Cardiac fibroblast (primary cell): ENCODE measurements around the gene VAC14.

Experiments used
- DNase-seq, 2 donors: peaks; one replicate each; pipeline versions ENCODE4 v3.0.0 to v3.0.0-alpha.2; 2010; ENCODE audit warnings: low read depth in 2 of 2
- H3K4me3 ChIP-seq, 2 donors: replicated peaks in 1 of 2; 1 replicate in 1 of 2; 2 replicates in 1 of 2; pipeline ENCODE4 v1.5.1; 2011; ENCODE audit warnings: low read depth in 2 of 2, low read length in 2 of 2, mild to moderate bottlenecking in 2 of 2, moderate library complexity in 1 of 2
- CTCF ChIP-seq: IDR thresholded peaks from one replicate; pipeline ENCODE4 v1.5.1; 2011; ENCODE audit warnings: low read depth, mild to moderate bottlenecking, low read length, inconsistent platforms

VAC14 gene

GRCh38 chr16:70734522-70735095 lies 66.3 kb downstream of the VAC14 start:
- H3K4me3 ChIP-seq, result no peak overlapping the region
- DNase-seq, result no peak
- no peak for TF ChIP-seq CTCF

- H3K4me3 ChIP-seq, result no peak overlapping the region
- no peak for DNase-seq
- no peak for TF ChIP-seq CTCF
Observed at GRCh38 chr16:70730944-70731343, 70.0 kb downstream of the VAC14 start.

- DNase-seq, result no peak
- H3K4me3 ChIP-seq, result no peak overlapping the region
- no peak for TF ChIP-seq CTCF
Observed at GRCh38 chr16:70730031-70730430, 70.9 kb downstream of the VAC14 start.

GRCh38 chr16:70729292-70729691 lies 71.7 kb downstream of the VAC14 start:
- no peak for TF ChIP-seq CTCF

GRCh38 chr16:70728150-70728549 lies 72.8 kb downstream of the VAC14 start:
- no peak overlapping the region for H3K4me3 ChIP-seq
- no peak for DNase-seq
- no peak for TF ChIP-seq CTCF

More at GRCh38 chr16:70729292-70729691, 71.7 kb downstream of the VAC14 start:
- H3K4me3 ChIP-seq, result no peak overlapping the region
- DNase-seq, result no peak

GRCh38 chr16:70726892-70727361 lies 74.0 kb downstream of the VAC14 start:
- no peak overlapping the region for H3K4me3 ChIP-seq
- peak in 1 of 2 donors; percentile 71 for DNase-seq
- no peak for TF ChIP-seq CTCF
